Fibroblast of villous mesenchyme (primary cell): ENCODE measurements around the gene MAP3K1. TPM values are rescaled to one million over a fixed set of nuclear protein-coding genes. Genes with fewer than 3 reads are reported as not detected.
A peak's percentile ranks its signal among the peaks of the same experiment; 100 is the strongest.

Source experiments
- DNase-seq: peaks from one replicate; pipeline ENCODE4 v3.0.0-alpha.2; 2010; ENCODE audit warnings: low read depth
- H3K4me3 ChIP-seq: 2 replicates; pipeline ENCODE4 v1.5.1; 2011; ENCODE audit warnings: low read depth, mild to moderate bottlenecking, low read length
- total RNA-seq: library from RNA; depleted of rRNA; stranded (reverse); fragments of >200 nt; gene quantifications from 2 replicates; pipeline ENCODE4 v1.2.3, GENCODE V29; 2012
- TF ChIP-seq, protein P1 (sequence below): IDR thresholded peaks from 2 replicates; pipeline ENCODE4 v1.5.1; 2012; ENCODE audit warnings: low read depth, mild to moderate bottlenecking, low read length; ENCODE audit not compliant: insufficient read depth

The MAP3K1 gene
- total RNA-seq, 1 donor, result 9.5 TPM

DNA sequence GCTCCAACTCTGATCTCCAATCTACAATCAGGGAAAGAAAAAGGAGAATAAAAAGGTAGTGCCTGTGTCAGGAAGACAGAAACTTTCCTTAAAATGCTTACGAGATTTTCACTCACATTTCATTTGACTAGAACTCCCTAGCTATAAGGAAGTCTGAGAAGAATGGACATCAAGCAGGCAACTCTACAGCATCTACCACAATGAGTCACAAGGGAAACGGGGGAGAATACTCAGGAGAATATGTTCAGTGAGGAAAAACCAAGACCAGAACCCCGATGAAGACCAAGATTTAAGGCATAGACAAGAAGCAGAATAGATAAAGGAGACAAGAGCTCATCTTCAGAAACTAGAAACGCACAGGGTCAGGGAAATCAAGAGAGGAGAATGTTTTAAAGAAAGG, 85.0 kb downstream of the MAP3K1 start:
- DNase-seq, result peak; percentile 8
- TF ChIP-seq, protein P1, sequence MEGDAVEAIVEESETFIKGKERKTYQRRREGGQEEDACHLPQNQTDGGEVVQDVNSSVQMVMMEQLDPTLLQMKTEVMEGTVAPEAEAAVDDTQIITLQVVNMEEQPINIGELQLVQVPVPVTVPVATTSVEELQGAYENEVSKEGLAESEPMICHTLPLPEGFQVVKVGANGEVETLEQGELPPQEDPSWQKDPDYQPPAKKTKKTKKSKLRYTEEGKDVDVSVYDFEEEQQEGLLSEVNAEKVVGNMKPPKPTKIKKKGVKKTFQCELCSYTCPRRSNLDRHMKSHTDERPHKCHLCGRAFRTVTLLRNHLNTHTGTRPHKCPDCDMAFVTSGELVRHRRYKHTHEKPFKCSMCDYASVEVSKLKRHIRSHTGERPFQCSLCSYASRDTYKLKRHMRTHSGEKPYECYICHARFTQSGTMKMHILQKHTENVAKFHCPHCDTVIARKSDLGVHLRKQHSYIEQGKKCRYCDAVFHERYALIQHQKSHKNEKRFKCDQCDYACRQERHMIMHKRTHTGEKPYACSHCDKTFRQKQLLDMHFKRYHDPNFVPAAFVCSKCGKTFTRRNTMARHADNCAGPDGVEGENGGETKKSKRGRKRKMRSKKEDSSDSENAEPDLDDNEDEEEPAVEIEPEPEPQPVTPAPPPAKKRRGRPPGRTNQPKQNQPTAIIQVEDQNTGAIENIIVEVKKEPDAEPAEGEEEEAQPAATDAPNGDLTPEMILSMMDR, result no peak
- no peak overlapping the region for H3K4me3 ChIP-seq

DNA sequence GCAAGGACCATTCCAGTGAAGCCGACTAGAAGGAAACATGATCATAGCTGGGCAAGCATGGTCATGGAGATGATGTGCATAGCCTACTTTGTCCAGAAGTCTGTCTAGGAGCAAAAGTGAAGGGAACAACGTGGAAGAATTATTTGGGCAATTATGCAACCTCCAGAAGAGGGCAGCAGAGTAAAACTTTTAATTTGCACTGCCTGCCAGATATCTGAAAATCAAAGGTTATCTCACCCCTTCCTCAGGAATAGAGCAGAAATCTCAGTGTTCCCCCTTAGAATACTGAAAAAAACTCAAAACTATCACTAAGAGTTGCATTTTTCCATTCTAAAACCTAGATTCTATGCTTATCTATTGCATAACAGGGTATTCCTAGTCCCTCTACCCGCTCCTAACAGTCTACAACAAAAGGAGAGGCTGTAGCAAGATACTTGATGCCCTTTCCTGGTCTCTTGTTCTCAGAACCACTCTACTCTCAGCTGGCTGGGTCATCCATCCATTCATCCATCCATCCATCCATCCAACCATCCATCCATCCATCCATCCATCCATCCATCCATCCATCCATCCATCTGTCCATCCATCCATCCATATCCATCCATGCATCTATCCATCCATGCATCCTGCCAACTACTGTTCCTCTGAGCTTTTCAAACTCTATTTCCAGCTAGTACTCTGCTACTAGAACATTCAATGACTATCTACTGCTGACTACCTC, 85.7 kb downstream of the MAP3K1 start:
- H3K4me3 ChIP-seq, result no peak overlapping the region
- TF ChIP-seq, protein P1, result peak; percentile 60
- peak; percentile 53 for DNase-seq

DNA sequence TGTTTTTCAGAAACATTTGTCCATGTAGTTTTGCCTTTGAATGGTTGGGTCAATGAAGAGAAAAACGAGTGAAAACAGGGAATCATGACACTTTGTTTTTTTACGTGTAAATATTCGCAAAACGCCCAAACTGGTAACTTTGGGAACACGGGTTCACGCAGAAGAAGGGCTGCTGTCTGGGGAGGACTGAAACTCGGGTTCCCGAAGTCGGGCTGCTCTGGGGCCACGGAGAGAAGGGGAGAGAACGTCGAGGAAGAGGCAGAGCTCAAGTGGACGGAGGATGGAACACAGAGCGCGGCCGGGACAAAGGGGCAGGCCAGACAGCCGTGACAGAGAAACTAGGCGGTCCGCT, 93.6 kb downstream of the MAP3K1 start:
- TF ChIP-seq, protein P1, result no peak
- peak overlapping the region; percentile 75 for H3K4me3 ChIP-seq
- no peak for DNase-seq

DNA sequence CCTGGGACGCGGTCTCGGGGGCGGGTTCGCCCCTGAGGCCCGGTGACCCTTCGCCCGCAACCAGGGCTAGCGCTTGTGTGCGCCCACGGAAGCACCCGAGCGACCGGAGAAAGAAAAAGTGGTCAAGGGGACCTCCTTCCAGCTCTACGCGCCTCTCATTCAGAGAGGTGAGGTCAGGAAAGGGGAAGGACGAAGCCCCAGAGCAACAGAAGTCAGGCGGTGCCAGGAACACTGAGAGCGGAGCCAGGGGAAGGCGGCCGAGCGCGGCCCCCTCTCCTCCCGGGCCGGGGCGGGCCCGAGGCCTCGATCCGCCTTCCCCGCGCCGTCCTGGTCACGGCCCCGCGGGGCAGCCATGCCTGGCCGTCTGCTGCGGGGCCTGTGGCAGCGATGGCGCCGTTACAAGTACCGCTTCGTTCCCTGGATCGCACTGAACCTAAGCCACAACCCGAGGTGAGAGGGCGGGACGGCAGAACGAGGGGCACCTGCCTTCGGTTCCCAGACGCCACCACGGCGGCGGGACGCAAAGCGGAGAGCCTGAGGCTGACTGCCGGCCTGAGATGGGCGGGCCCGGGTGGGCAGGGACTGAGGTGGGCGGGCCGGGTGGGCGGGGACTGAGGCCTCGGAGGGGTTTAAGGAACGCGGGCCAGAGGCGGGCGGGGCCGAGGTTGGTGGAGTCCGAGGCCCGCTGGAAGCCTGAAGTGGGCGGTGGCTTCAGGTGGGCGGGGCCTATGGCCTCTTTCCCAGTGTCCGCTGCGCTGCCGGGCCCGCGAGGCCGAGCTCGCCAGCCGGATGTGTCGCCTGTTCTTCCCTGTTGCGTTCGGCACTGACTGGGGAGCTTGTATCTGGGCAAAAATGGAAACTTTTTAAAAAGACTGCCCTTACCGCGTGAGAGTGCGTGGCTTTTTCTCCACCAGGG, 94.2 kb downstream of the MAP3K1 start, which contains the start of gene SETD9:
TSS of gene SETD9 (plus strand) at position 303 of the 916 bp plus-strand sequence. CDS start at position 353, 50 bp downstream.
- peak within 1 kb of the TSS; percentile 76 for H3K4me3 ChIP-seq
- TF ChIP-seq, protein P1, result no peak
- DNase-seq, result peak; percentile 97

DNA sequence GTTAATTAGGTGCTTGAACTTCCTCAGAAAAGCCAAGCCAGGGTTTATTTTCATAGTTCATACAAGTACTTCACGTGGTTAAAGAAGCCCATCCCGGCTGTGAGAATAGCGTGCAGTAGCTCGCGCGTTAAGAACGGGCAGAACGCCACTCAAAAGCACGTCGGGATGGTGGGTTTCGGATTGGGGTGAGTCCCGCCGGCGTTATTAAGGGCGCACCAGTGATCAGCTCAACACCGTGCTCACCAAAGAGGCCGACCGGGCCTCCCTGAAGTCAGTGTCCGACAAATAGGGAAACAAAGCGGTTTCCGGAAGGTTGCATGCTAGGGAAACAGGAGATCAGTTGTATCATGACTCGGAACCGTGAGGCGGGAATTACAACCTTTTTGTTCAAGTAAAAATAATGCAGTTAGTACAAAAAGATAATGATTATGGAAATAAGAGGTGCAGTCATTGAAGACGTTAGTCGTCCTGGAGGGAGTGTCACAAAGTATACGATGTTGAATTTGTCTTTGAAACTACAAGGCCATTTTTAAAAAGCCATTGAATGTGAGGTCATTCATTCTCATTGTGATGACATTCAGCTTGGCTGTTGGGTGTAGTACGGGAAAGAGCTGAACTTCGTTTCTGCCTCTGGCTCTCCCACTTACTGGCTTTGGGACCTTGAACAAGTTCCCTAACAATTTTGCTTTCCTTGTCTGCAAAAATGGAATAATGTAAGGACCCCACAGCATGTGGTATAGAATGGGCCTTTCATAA, 95.0 kb downstream of the MAP3K1 start:
- TF ChIP-seq, protein P1, result no peak
- DNase-seq, result no peak
- peak overlapping the region; percentile 76 for H3K4me3 ChIP-seq

DNA sequence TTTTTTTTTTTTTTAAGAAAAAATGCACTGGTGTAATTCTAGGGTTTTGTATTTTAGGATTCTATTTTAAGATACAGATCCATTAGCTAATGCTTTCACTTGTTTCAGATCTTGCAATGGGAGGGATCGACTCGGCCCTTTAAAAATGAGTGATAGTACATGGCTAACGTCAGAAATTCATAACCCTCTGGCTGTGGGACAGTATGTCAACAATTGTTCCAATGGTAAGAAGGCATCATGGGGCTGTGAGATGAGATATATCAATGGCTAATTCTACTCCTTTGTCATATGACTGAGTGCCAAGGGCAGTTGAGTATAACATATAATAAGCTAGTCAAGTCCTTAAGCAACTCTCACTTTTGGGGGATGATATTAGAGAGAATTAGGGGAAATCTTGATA, 98.4 kb downstream of the MAP3K1 start:
- no peak for DNase-seq
- H3K4me3 ChIP-seq, result no peak overlapping the region
- TF ChIP-seq, protein P1, result no peak
